ENCODE measurements around the gene PLET1.

GRCh38 chr11:112297248-112297866, 36.7 kb upstream of the PLET1 start:
- TF ChIP-seq CTCF (IDR thresholded peaks at IDR 0.05): no peak
- TF ChIP-seq EP300 (IDR thresholded peaks at IDR 0.05): no peak
- TF ChIP-seq POLR2A (IDR thresholded peaks at IDR 0.05): no peak

All from tibial nerve (tissue), 4 donors.